ENCODE results near the gene CDK4.

- TF ChIP-seq, protein P1, sequence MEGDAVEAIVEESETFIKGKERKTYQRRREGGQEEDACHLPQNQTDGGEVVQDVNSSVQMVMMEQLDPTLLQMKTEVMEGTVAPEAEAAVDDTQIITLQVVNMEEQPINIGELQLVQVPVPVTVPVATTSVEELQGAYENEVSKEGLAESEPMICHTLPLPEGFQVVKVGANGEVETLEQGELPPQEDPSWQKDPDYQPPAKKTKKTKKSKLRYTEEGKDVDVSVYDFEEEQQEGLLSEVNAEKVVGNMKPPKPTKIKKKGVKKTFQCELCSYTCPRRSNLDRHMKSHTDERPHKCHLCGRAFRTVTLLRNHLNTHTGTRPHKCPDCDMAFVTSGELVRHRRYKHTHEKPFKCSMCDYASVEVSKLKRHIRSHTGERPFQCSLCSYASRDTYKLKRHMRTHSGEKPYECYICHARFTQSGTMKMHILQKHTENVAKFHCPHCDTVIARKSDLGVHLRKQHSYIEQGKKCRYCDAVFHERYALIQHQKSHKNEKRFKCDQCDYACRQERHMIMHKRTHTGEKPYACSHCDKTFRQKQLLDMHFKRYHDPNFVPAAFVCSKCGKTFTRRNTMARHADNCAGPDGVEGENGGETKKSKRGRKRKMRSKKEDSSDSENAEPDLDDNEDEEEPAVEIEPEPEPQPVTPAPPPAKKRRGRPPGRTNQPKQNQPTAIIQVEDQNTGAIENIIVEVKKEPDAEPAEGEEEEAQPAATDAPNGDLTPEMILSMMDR (IDR thresholded peaks at IDR 0.05): no peak
- no peak for TF ChIP-seq POLR2A (IDR thresholded peaks at IDR 0.05)
Measured at GRCh38 chr12:57780284-57780897, 28.3 kb upstream of the CDK4 start.

Measured in lower leg skin (tissue), 3 donors.